Endometrial microvascular endothelial cells (primary cell): Measurements from ENCODE around the gene TMEM151A. TPM values are rescaled to one million over a fixed set of nuclear protein-coding genes. Genes with fewer than 3 reads are reported as not detected.

ENCODE experiments used
- in situ Hi-C: cut with HindIII; loops from 2 replicates; pipeline ENCODE4 v1.10.0; 2017; ENCODE audit warnings: low sequenced_read_pairs, low pct_unique_long_range_greater_than_20kb; ENCODE audit errors: inconsistent ontology term
- total RNA-seq: library from RNA; depleted of rRNA; stranded (reverse); fragments of >200 nt; gene quantifications from one replicate; pipeline ENCODE4 v1.2.3, GENCODE V29; 2015; ENCODE audit errors: inconsistent ontology term

TMEM151A gene
- total RNA-seq, 1 donor from 2014 or later, result not detected

GRCh38 chr11:66330931-66331330, 39.2 kb downstream of the TMEM151A start:
- in situ Hi-C loops, result no loop called here

GRCh38 chr11:66331542-66332370, 40.1 kb downstream of the TMEM151A start:
- in situ Hi-C loops, result no loop called here

- in situ Hi-C loops, result no loop called here
Observed at GRCh38 chr11:66332371-66333219, 40.9 kb downstream of the TMEM151A start.

- in situ Hi-C loops, result no loop called here
Observed at GRCh38 chr11:66333220-66333877, 41.7 kb downstream of the TMEM151A start.

- in situ Hi-C loops, result no loop called here
Observed at GRCh38 chr11:66333896-66334604, 42.4 kb downstream of the TMEM151A start.

GRCh38 chr11:66334605-66335442, 43.1 kb downstream of the TMEM151A start:
- in situ Hi-C loops, result no loop called here

GRCh38 chr11:66335531-66336233, 44.0 kb downstream of the TMEM151A start:
- in situ Hi-C loops, result no loop called here

- in situ Hi-C loops, result no loop called here
Observed at GRCh38 chr11:66336234-66337102, 44.8 kb downstream of the TMEM151A start, which contains the start of gene RIN1. TSS of gene RIN1 (minus strand) at chr11:66336434. CDS start at chr11:66336402, 32 bp downstream.

GRCh38 chr11:66337103-66337899, 45.6 kb downstream of the TMEM151A start:
- in situ Hi-C loops, result no loop called here

- in situ Hi-C loops, result no loop called here
Observed at GRCh38 chr11:66338276-66339161, 46.8 kb downstream of the TMEM151A start.

GRCh38 chr11:66339162-66339675, 47.5 kb downstream of the TMEM151A start:
- in situ Hi-C loops, result no loop called here

- in situ Hi-C loops, result no loop called here
Observed at GRCh38 chr11:66339686-66340483, 48.2 kb downstream of the TMEM151A start.

GRCh38 chr11:66340596-66341501, 49.2 kb downstream of the TMEM151A start:
- in situ Hi-C loops, result no loop called here
